DOHH2 (cell line): Measurements from ENCODE around the gene TANGO2.

ENCODE experiments used
- EZH2phosphoT487 ChIP-seq: fragments of 200-600 bp; sonication (generic); IDR thresholded peaks from 2 replicates; pipeline ENCODE4 v1.6.1; 2017; ENCODE audit warnings: borderline replicate concordance, mild to moderate bottlenecking, antibody characterized with exemption, low read length, moderate library complexity, mixed read lengths
- TF ChIP-seq, protein P1 (sequence below): fragments of 200-600 bp; sonication (generic); IDR thresholded peaks from one replicate; pipeline ENCODE4 v1.5.1; 2014; ENCODE audit warnings: antibody characterized with exemption, mild to moderate bottlenecking, low read depth, low read length; ENCODE audit not compliant: poor library complexity, severe bottlenecking

DNA sequence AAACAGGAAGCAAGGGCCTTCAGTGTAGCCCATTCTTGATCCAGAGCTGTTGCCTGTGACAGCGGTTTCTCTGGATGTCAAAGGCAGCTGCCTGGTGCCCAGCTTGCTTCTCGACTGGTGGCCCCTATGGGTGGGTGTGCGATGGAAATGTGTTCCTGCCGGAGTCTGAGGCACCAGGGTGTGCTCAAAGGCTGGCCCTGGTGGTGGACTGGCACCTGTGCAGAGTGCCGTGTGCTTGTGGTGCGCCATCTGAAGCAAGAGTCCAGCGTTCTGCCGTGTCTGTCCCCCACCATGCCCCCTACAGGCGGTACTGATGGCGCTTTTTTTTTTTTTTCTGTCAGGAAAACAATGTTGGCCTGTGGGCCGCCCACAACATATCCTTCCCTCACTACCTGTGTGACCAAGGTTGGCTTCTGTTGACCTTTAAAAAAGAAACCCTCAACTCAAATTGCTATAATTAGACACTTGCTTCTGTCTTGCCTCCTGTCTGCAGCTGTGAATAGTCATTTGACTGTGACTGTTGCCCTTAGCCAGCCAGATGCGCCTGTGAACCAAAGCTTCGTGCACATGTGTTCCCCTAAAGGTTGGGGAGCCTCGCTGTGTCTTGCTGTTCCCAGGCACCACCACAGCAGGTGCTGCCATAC is 90.3 kb downstream of the TANGO2 start:
- TF ChIP-seq, protein P1, sequence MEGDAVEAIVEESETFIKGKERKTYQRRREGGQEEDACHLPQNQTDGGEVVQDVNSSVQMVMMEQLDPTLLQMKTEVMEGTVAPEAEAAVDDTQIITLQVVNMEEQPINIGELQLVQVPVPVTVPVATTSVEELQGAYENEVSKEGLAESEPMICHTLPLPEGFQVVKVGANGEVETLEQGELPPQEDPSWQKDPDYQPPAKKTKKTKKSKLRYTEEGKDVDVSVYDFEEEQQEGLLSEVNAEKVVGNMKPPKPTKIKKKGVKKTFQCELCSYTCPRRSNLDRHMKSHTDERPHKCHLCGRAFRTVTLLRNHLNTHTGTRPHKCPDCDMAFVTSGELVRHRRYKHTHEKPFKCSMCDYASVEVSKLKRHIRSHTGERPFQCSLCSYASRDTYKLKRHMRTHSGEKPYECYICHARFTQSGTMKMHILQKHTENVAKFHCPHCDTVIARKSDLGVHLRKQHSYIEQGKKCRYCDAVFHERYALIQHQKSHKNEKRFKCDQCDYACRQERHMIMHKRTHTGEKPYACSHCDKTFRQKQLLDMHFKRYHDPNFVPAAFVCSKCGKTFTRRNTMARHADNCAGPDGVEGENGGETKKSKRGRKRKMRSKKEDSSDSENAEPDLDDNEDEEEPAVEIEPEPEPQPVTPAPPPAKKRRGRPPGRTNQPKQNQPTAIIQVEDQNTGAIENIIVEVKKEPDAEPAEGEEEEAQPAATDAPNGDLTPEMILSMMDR = peak; percentile 74
- no peak for TF ChIP-seq EZH2phosphoT487
